Mucosa of stomach (tissue), 1 donor: Measurements from ENCODE around the gene GRID2.

Experiments
- H3K27me3 ChIP-seq: one replicate; pipeline ENCODE4 v1.7.0; 2013; ENCODE audit warnings: mild to moderate bottlenecking, low read length; ENCODE audit not compliant: control insufficient read depth, insufficient read depth
- H3K36me3 ChIP-seq: one replicate; pipeline ENCODE4 v1.7.0; 2013; ENCODE audit warnings: low read length; ENCODE audit not compliant: control insufficient read depth, insufficient read depth
- H3K4me1 ChIP-seq: one replicate; pipeline ENCODE4 v1.7.0; 2013; ENCODE audit warnings: mild to moderate bottlenecking, low read length; ENCODE audit not compliant: control insufficient read depth, insufficient read depth
- H3K4me3 ChIP-seq: one replicate; pipeline ENCODE4 v1.7.0; 2013; ENCODE audit warnings: low read length
- H3K9ac ChIP-seq: one replicate; pipeline ENCODE4 v1.7.0; 2013; ENCODE audit warnings: mild to moderate bottlenecking, low read length, moderate library complexity
- H3K9me3 ChIP-seq: one replicate; pipeline ENCODE4 v1.7.0; 2013; ENCODE audit warnings: mild to moderate bottlenecking, low read length, moderate library complexity; ENCODE audit not compliant: control insufficient read depth
- donor health status: Pancreatic carcinoma.

Gene GRID2

GRCh38 chr4:92599044-92599443 lies 295.3 kb downstream of the GRID2 start:
- H3K9me3 ChIP-seq: no peaks in the 10 kb centered on the region
- H3K9ac ChIP-seq: no peak overlapping the region

GRCh38 chr4:92600638-92601037 lies 296.9 kb downstream of the GRID2 start:
- H3K27me3 ChIP-seq: no peaks in the 10 kb centered on the region
- H3K4me3 ChIP-seq: no peak overlapping the region
- no peaks in the 10 kb centered on the region for H3K36me3 ChIP-seq
- H3K4me1 ChIP-seq: no peaks in the 10 kb centered on the region
- H3K9ac ChIP-seq: no peak overlapping the region
- no peaks in the 10 kb centered on the region for H3K9me3 ChIP-seq

More at GRCh38 chr4:92599044-92599443, 295.3 kb downstream of the GRID2 start:
- no peak overlapping the region for H3K4me3 ChIP-seq
- no peaks in the 10 kb centered on the region for H3K4me1 ChIP-seq
- H3K36me3 ChIP-seq: no peaks in the 10 kb centered on the region
- no peaks in the 10 kb centered on the region for H3K27me3 ChIP-seq

GRCh38 chr4:92606227-92606626 lies 302.5 kb downstream of the GRID2 start:
- H3K4me1 ChIP-seq: no peaks in the 10 kb centered on the region
- no peak overlapping the region for H3K4me3 ChIP-seq
- H3K27me3 ChIP-seq: no peaks in the 10 kb centered on the region
- H3K9me3 ChIP-seq: no peaks in the 10 kb centered on the region
- H3K36me3 ChIP-seq: no peaks in the 10 kb centered on the region
- H3K9ac ChIP-seq: no peak overlapping the region

GRCh38 chr4:92615049-92615448 lies 311.3 kb downstream of the GRID2 start:
- Histone ChIP-seq H3K4me1 (no peaks in the 10 kb centered on the region), H3K9me3 (no peaks in the 10 kb centered on the region), H3K9ac (no peak overlapping the region), H3K36me3 (no peaks in the 10 kb centered on the region), H3K27me3 (no peaks in the 10 kb centered on the region), H3K4me3 (no peak overlapping the region)

- Histone ChIP-seq H3K4me3 (no peak overlapping the region), H3K9ac (no peak overlapping the region), H3K9me3 (no peaks in the 10 kb centered on the region), H3K36me3 (no peaks in the 10 kb centered on the region), H3K4me1 (no peaks in the 10 kb centered on the region), H3K27me3 (no peaks in the 10 kb centered on the region)
Observed at GRCh38 chr4:92618968-92619367, 315.2 kb downstream of the GRID2 start.

GRCh38 chr4:92629302-92629701 lies 325.5 kb downstream of the GRID2 start:
- H3K9ac ChIP-seq: no peak overlapping the region
- no peaks in the 10 kb centered on the region for H3K9me3 ChIP-seq
- H3K36me3 ChIP-seq: no peaks in the 10 kb centered on the region
- no peaks in the 10 kb centered on the region for H3K4me1 ChIP-seq
- H3K27me3 ChIP-seq: no peaks in the 10 kb centered on the region
- no peak overlapping the region for H3K4me3 ChIP-seq

- Histone ChIP-seq H3K4me1 (no peaks in the 10 kb centered on the region), H3K4me3 (no peak overlapping the region), H3K36me3 (no peaks in the 10 kb centered on the region), H3K9ac (no peak overlapping the region), H3K9me3 (no peaks in the 10 kb centered on the region), H3K27me3 (no peaks in the 10 kb centered on the region)
Observed at GRCh38 chr4:92634882-92635281, 331.1 kb downstream of the GRID2 start.

- H3K9me3 ChIP-seq: no peaks in the 10 kb centered on the region
- H3K27me3 ChIP-seq: no peaks in the 10 kb centered on the region
- H3K4me3 ChIP-seq: no peak overlapping the region
- no peak overlapping the region for H3K9ac ChIP-seq
- H3K4me1 ChIP-seq: no peaks in the 10 kb centered on the region
- H3K36me3 ChIP-seq: no peaks in the 10 kb centered on the region
Observed at GRCh38 chr4:92636038-92636806, 332.5 kb downstream of the GRID2 start.

GRCh38 chr4:92641409-92641808 lies 337.6 kb downstream of the GRID2 start:
- H3K9ac ChIP-seq: no peak overlapping the region
- no peaks in the 10 kb centered on the region for H3K9me3 ChIP-seq
- H3K36me3 ChIP-seq: no peaks in the 10 kb centered on the region
- no peaks in the 10 kb centered on the region for H3K4me1 ChIP-seq
- no peak overlapping the region for H3K4me3 ChIP-seq
- H3K27me3 ChIP-seq: no peaks in the 10 kb centered on the region

GRCh38 chr4:92646826-92647225 lies 343.1 kb downstream of the GRID2 start:
- Histone ChIP-seq H3K4me1 (no peaks in the 10 kb centered on the region), H3K9ac (no peak overlapping the region), H3K9me3 (no peaks in the 10 kb centered on the region), H3K36me3 (no peaks in the 10 kb centered on the region), H3K27me3 (no peaks in the 10 kb centered on the region), H3K4me3 (no peak overlapping the region)

- no peak overlapping the region for H3K4me3 ChIP-seq
- H3K4me1 ChIP-seq: no peaks in the 10 kb centered on the region
- no peak overlapping the region for H3K9ac ChIP-seq
- no peaks in the 10 kb centered on the region for H3K27me3 ChIP-seq
- H3K9me3 ChIP-seq: no peaks in the 10 kb centered on the region
- H3K36me3 ChIP-seq: no peaks in the 10 kb centered on the region
Observed at GRCh38 chr4:92651536-92651935, 347.8 kb downstream of the GRID2 start.

- Histone ChIP-seq H3K4me3 (no peak overlapping the region), H3K27me3 (no peaks in the 10 kb centered on the region), H3K9ac (no peak overlapping the region), H3K36me3 (no peaks in the 10 kb centered on the region), H3K4me1 (no peaks in the 10 kb centered on the region), H3K9me3 (no peaks in the 10 kb centered on the region)
Observed at GRCh38 chr4:92654084-92654483, 350.3 kb downstream of the GRID2 start.

GRCh38 chr4:92657695-92658094 lies 353.9 kb downstream of the GRID2 start:
- Histone ChIP-seq H3K27me3 (no peaks in the 10 kb centered on the region), H3K36me3 (no peaks in the 10 kb centered on the region), H3K4me1 (no peaks in the 10 kb centered on the region), H3K4me3 (no peak overlapping the region), H3K9ac (no peak overlapping the region), H3K9me3 (no peaks in the 10 kb centered on the region)
